ENCODE measurements around the gene MAL. TPM values are rescaled to one million over a fixed set of nuclear protein-coding genes. Genes with fewer than 3 reads are reported as not detected.

MAL gene
- total RNA-seq, 4 donors from 2014 or later = 469 to 1,903 (median 516) TPM

DNA sequence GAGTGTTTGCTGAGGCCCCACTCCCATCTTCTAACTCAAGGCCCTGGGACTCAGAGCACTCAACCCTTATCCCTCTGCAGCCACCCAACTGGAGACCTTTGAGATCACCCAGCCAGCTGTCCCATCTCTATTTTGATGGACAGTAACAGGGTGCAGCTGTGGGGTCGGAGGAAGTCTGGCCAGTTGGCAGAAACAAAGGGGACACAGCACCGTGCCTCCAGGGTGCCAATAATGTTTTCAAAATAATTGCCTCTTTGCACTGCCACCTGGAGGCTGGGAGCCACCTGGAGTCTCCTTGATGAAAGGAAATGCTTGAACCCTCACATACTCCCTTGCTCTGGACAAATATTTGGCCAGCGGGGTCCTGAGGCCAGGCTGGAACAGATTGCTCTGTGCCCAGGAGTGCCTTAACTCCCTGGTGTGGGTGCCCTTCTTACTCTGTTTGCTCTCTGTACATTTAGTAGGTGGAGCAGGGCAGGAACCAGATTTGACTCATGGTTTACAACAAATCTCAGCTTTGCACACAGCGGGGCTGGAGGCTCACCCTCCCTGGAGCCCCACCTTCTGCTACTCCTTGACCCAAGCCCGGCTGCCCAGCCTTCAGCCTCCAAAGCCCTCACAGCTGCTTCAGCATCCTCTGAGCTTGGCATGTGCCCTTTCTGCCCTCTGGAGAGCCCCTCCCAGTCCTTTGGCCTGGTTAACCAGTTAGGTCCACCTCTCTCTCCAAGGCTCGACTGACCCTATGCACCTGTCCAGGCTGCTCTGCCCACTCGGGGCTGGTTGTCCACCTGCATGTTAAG is 17.2 kb downstream of the MAL start:
- Histone ChIP-seq H3K4me1 (peaks cover 12 to 72% (median 24%) of the 10 kb centered on the region in 3 donors), H3K27ac (peak overlapping the region; percentile 77 to 86 (median 78)), H3K9me3 (no peaks in the 10 kb centered on the region), H3K27me3 (no peaks in the 10 kb centered on the region), H3K4me3 (peak overlapping the region in 1 of 4 donors; percentile 21), H3K36me3 (peaks cover 0 to 16% (median 0%) of the 10 kb centered on the region in 3 donors)
- DNase-seq = no peak
- intact Hi-C loops (cut with DNase I) = no loop called here
- WGBS, 2 donors = 26 to 42% methylated on average over 3 to 6 of the region's 7 CpGs
- TF ChIP-seq POLR2A (IDR thresholded peaks at IDR 0.05) = no peak
- TF ChIP-seq, protein P1, sequence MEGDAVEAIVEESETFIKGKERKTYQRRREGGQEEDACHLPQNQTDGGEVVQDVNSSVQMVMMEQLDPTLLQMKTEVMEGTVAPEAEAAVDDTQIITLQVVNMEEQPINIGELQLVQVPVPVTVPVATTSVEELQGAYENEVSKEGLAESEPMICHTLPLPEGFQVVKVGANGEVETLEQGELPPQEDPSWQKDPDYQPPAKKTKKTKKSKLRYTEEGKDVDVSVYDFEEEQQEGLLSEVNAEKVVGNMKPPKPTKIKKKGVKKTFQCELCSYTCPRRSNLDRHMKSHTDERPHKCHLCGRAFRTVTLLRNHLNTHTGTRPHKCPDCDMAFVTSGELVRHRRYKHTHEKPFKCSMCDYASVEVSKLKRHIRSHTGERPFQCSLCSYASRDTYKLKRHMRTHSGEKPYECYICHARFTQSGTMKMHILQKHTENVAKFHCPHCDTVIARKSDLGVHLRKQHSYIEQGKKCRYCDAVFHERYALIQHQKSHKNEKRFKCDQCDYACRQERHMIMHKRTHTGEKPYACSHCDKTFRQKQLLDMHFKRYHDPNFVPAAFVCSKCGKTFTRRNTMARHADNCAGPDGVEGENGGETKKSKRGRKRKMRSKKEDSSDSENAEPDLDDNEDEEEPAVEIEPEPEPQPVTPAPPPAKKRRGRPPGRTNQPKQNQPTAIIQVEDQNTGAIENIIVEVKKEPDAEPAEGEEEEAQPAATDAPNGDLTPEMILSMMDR (IDR thresholded peaks at IDR 0.05) = no peak

DNA sequence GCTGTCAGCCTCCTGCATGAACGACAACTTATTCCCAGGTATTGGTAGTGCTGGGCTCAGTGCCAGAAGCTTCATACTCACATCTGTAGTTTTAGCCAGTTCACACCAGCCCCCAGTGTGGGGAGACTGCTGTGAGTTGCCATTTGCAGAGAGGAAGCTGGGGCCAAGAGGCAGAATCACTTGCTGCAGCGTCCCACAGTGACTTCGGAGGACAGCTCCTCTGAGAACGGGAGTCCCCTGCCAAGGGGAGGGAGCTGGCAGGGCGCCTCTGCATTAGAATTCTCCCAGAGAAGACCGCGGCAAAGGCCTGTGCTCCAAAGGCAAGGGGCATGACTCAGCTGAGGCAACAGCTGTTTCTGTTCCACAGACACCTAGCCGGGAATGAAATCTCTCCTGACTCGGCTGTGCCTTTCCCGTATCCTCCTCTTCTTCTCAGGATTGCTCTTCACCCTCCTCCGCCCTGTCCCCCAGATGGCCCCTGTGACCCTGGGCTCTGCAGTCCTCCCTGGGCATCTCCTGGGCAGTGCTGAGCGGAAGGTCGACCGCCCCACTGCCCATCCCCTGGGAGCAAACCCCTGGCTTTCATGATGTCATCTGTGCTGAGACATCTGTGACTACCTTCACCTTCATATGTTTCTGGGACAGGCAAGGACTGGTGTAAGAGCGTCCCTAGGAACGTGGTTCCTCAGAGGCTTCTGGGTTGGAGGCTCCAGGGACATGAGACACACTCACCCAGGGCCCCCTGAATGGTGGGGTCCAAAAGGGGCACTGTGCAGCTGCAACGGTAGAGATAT is 18.0 kb downstream of the MAL start:
- DNase-seq = no peak
- intact Hi-C loops (cut with DNase I) = no loop called here
- 39 to 54% methylated on average over 10 of the region's 17 CpGs for WGBS, 2 donors
- peak overlapping the region in 1 of 4 donors; percentile 21 for H3K4me3 ChIP-seq
- TF ChIP-seq, protein P1 (IDR thresholded peaks at IDR 0.05) = no peak
- no peak for TF ChIP-seq POLR2A (IDR thresholded peaks at IDR 0.05)
- peak overlapping the region; percentile 77 to 86 (median 78) for H3K27ac ChIP-seq
- H3K27me3 ChIP-seq = no peaks in the 10 kb centered on the region
- no peaks in the 10 kb centered on the region for H3K9me3 ChIP-seq
- H3K4me1 ChIP-seq = peaks cover 20 to 80% (median 29%) of the 10 kb centered on the region in 3 donors
- H3K36me3 ChIP-seq = peaks cover 0 to 16% (median 0%) of the 10 kb centered on the region in 3 donors

DNA sequence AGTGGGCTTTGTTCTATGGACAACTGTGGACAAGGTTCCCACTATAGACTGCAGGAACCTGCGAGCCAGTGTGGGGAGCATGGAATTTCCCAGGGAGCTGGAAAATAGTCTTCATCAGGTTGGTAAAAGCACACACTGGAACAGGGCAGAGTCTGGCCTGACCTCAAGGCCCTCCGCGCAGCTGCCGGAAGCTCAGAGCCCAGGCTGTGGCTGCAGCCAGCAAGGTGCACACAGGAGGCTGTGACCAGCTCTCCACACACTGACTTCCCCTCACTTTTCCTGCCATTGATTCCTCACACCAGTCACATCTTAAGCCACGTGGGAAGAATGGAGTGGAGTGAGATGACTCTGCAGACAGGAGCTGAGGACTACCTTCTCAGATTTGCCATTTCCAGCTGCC is 19.1 kb downstream of the MAL start:
- no peak for DNase-seq
- Histone ChIP-seq H3K9me3 (no peaks in the 10 kb centered on the region), H3K4me1 (peaks cover 22 to 91% (median 32%) of the 10 kb centered on the region in 3 donors), H3K36me3 (peaks cover 0 to 22% (median 0%) of the 10 kb centered on the region in 3 donors), H3K27ac (peak overlapping the region in 2 of 4 donors; percentile 78 to 86), H3K27me3 (no peaks in the 10 kb centered on the region), H3K4me3 (no peak overlapping the region)
- 69 to 90% methylated on average over 4 to 5 of the region's 5 CpGs for WGBS, 2 donors
- intact Hi-C loops (cut with DNase I) = no loop called here
- no peak for TF ChIP-seq POLR2A (IDR thresholded peaks at IDR 0.05)
- TF ChIP-seq, protein P1 (IDR thresholded peaks at IDR 0.05) = no peak

DNA sequence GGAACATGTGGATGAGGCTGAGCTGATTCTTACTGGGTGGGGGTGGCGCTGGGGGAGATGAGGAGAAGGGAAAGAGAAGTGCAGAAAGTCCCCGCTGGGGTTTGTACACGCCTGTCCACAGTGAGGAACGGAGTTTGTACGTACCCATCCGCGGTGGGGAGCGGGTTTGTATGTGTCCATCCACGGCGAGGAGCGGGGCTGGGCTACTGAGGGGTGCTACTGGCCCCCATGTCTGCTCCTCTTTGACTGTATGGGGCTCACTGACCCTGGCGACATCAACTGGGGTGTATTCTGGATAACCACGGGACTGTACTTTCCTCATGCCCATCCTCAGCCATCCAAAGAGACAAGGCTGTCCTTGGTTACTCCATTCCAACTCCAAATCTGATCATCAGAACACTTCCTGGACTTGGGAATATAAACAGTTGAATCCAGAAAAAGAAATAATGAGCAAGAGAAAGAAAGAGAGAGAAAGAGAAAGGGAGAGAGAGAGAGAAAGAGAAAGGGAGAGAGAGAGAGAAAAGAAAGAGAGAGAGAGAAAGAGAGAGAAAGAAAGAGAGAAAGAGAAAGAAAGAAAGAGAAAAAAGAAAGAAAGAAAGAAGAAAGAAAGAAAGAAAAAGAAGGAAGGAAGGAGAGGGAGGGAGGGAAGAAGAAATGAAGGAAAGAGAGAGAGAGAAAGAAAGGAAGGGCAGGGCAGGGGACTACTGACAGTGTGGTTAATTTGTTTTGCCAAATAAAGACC is 21.0 kb downstream of the MAL start:
- Histone ChIP-seq H3K27me3 (peaks cover 0 to 4% (median 0%) of the 10 kb centered on the region in 4 donors), H3K27ac (peak overlapping the region in 1 of 4 donors; percentile 62), H3K36me3 (peaks cover 0 to 31% (median 0%) of the 10 kb centered on the region in 3 donors), H3K4me1 (peaks cover 22 to 92% (median 32%) of the 10 kb centered on the region in 3 donors), H3K9me3 (no peaks in the 10 kb centered on the region), H3K4me3 (no peak overlapping the region)
- intact Hi-C loops (cut with DNase I) = no loop called here
- DNase-seq = no peak
- WGBS, 2 donors = 78 to 80% methylated on average over 1 to 6 of the region's 13 CpGs
- TF ChIP-seq, protein P1 (IDR thresholded peaks at IDR 0.05) = no peak
- TF ChIP-seq POLR2A (IDR thresholded peaks at IDR 0.05) = no peak

All from esophagus squamous epithelium (tissue), 5 donors.